ENCODE data around the gene SPPL2B.

SPPL2B gene

GRCh38 chr19:2362046-2362969 is 33.8 kb downstream of the SPPL2B start:
- DNase-seq (ENCODE audit: low read depth): no peak
- TF ChIP-seq CTCF (IDR thresholded peaks at IDR 0.05; ENCODE audit: control insufficient read depth, extremely low read depth, insufficient read depth): no peak
- H3K4me3 ChIP-seq (ENCODE audit: low read depth, low read length): no peak overlapping the region

GRCh38 chr19:2362970-2363300 is 34.5 kb downstream of the SPPL2B start:
- no peak for TF ChIP-seq CTCF (IDR thresholded peaks at IDR 0.05; ENCODE audit: control insufficient read depth, extremely low read depth, insufficient read depth)
- DNase-seq (ENCODE audit: low read depth): no peak
- no peak overlapping the region for H3K4me3 ChIP-seq (ENCODE audit: low read depth, low read length)

- no peak for DNase-seq (ENCODE audit: low read depth)
- no peak overlapping the region for H3K4me3 ChIP-seq (ENCODE audit: low read depth, low read length)
- TF ChIP-seq CTCF (IDR thresholded peaks at IDR 0.05; ENCODE audit: control insufficient read depth, extremely low read depth, insufficient read depth): no peak
Observed at GRCh38 chr19:2363419-2363818, 34.9 kb downstream of the SPPL2B start.

DNA sequence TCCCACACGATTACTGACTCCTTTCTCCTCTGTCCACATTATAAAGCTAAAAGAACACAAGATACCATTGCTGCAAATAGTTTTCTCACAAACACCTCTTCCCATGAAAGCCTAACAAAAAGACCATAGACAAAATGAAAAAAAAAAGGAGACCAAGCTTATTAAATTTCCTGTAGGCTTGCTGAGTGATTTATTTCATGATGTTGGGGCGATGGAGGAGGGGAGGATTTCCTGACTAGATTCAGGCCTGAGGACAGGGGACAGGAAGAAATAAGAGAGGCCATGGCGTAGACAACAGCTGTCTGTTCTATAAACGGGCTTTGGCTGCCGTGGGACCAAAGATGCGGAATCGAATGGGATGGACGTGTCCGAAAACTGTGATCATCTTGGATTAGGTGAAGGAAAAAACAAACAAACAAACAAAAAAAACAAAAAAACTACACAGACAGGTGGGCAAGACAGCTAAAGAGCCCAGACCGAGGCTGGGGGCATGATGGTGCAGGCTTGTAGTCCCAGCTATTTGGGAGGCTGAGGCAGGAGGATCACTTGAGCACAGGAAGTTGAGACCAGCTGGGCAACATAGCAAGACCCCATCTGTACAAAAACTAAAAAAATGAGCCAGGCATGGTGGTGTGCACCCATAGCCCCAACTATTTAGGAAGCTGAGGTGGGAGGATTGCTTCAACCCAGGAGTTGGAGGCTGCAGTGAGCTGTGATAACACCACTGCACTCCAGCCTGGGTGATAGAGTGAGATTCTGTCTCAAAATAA is 36.9 kb downstream of the SPPL2B start:
- DNase-seq (ENCODE audit: low read depth): no peak
- no peak overlapping the region for H3K4me3 ChIP-seq (ENCODE audit: low read depth, low read length)
- no peak for TF ChIP-seq CTCF (IDR thresholded peaks at IDR 0.05; ENCODE audit: control insufficient read depth, extremely low read depth, insufficient read depth)

GRCh38 chr19:2371656-2372055 is 43.2 kb downstream of the SPPL2B start:
- H3K4me3 ChIP-seq (ENCODE audit: low read depth, low read length): no peak overlapping the region
- no peak for TF ChIP-seq CTCF (IDR thresholded peaks at IDR 0.05; ENCODE audit: control insufficient read depth, extremely low read depth, insufficient read depth)
- no peak for DNase-seq (ENCODE audit: low read depth)

DNA sequence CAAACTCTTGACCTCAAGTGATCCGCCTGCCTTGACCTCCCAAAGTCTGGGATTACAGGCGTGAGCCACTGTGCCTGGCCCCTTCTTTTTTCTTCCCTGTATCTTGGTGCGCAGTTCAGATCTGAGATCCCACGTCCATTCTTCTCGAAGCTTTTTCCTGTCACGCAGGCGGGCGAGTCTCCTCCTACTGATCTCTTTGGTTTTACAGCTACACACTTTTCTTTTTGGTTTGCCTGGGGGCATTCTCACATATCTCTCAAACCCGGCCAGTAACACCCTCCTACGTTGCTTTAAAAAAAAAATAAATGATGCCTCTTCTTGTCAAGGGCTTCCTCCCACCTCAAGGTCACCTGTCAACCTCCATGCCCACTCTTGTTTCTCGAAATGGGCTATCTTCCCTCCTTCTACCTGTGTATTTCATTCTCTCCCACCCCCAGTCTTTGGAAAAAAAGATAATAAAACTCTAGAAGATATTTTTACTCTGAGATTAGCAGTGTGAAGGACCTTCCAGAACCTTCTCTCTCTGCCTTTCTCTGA is 43.7 kb downstream of the SPPL2B start:
- DNase-seq (ENCODE audit: low read depth): no peak
- no peak overlapping the region for H3K4me3 ChIP-seq (ENCODE audit: low read depth, low read length)
- no peak for TF ChIP-seq CTCF (IDR thresholded peaks at IDR 0.05; ENCODE audit: control insufficient read depth, extremely low read depth, insufficient read depth)

Measured in LNCaP clone FGC (cell line).